HFFc6 (cell line): Measurements from ENCODE around the gene MMP25. TPM values are rescaled to one million over a fixed set of nuclear protein-coding genes. Genes with fewer than 3 reads are reported as not detected.
"Not testable (repeated sequence)": the region's sequence is repeated elsewhere in the genome, so short reads cannot be mapped to it uniquely, and the experiment has no call there.

Source experiments
- DNase-seq: peaks from one replicate; pipeline ENCODE4 v3.0.0-alpha.2; 2018
- H3K27ac Mint-ChIP-seq: 2 replicates; pipeline ENCODE4 v1.8.0; 2020; ENCODE audit warnings: mild to moderate bottlenecking, mixed read lengths
- H3K27me3 Mint-ChIP-seq: 2 replicates; pipeline ENCODE4 v1.8.0; 2021; ENCODE audit warnings: mild to moderate bottlenecking, moderate library complexity, mixed read lengths; ENCODE audit not compliant: insufficient read depth
- H3K36me3 Mint-ChIP-seq: 2 replicates; pipeline ENCODE4 v1.8.0; 2021; ENCODE audit warnings: low read depth, mixed read lengths
- H3K4me1 Mint-ChIP-seq: 2 replicates; pipeline ENCODE4 v1.8.0; 2020; ENCODE audit warnings: low read depth, mixed read lengths
- H3K4me3 Mint-ChIP-seq: 2 replicates; pipeline ENCODE4 v1.8.0; 2020; ENCODE audit warnings: mild to moderate bottlenecking, moderate library complexity, mixed read lengths
- H3K9me3 Mint-ChIP-seq: 2 replicates; pipeline ENCODE4 v1.8.0; 2020; ENCODE audit warnings: mild to moderate bottlenecking, mixed read lengths
- CTCF ChIP-seq: fragments of 200-600 bp; sonication (generic); IDR thresholded peaks from 2 replicates; pipeline ENCODE4 v1.5.0; 2021; ENCODE audit warnings: antibody characterized with exemption, mild to moderate bottlenecking
- total RNA-seq, 6 experiments: library from RNA; stranded (reverse); fragmentation: NEBNext Ultra II Directional; extraction: Animal tissue kit (Norgen Biotek cat#: 25700); gene quantifications; 2 replicates in 1 of 6; 3 replicates in 5 of 6; pipeline ENCODE4 v1.2.3, GENCODE V29; 2021

The MMP25 gene
- total RNA-seq, 6 experiments from 2014 or later, result 0.05 to 0.17 (median 0.07) TPM; not detected in 3

- Mint-ChIP-seq H3K9me3 (no peaks in the 10 kb centered on the region), H3K27me3 (peaks cover 39% of the 10 kb centered on the region), H3K4me1 (no peaks in the 10 kb centered on the region), H3K4me3 (no peak overlapping the region), H3K36me3 (no peaks in the 10 kb centered on the region), H3K27ac (no peak overlapping the region)
- DNase-seq, result no peak
- no peak for TF ChIP-seq CTCF
Observed at GRCh38 chr16:3073448-3073847, 27.1 kb downstream of the MMP25 start.

DNA sequence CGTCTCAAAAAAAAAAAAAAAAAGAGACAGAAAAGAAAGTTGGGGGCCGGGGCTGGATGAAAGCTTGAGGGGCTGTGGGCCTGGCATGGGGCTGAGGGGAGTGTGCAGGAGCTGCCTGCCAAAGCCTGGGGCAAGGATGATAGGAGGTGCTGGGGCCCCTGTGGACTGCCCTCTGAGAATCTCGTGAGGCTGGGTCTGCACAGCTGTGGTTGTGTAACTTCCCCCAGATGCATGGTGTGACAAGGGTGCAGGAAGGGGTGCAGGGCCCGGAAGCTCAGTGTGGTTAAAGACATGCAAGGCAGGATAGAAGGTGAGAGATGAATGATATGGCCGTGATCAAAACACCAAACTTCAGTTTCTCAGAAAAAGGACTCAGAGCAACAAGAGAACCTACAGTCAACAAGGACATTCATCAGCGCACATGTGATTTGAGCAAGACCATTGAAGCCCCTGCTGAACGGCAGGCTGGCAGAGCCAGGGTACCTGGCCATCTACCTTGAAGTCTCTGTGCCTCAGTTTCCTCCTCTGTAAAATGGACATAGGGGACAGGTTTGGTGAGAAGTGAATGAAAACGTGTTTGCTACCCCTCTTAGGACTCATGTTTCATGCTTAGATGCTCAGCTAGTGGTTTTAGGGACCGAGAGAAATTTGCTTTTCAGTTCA lies 28.6 kb downstream of the MMP25 start:
- no peaks in the 10 kb centered on the region for H3K36me3 Mint-ChIP-seq
- TF ChIP-seq CTCF, result no peak
- H3K27me3 Mint-ChIP-seq, result peaks cover 49% of the 10 kb centered on the region
- H3K4me3 Mint-ChIP-seq, result no peak overlapping the region
- no peaks in the 10 kb centered on the region for H3K9me3 Mint-ChIP-seq
- no peaks in the 10 kb centered on the region for H3K4me1 Mint-ChIP-seq
- no peak for DNase-seq
- H3K27ac Mint-ChIP-seq, result no peak overlapping the region

- no peak overlapping the region for H3K4me3 Mint-ChIP-seq
- TF ChIP-seq CTCF, result no peak
- DNase-seq, result no peak
- no peaks in the 10 kb centered on the region for H3K9me3 Mint-ChIP-seq
- H3K4me1 Mint-ChIP-seq, result no peaks in the 10 kb centered on the region
- peaks cover 53% of the 10 kb centered on the region for H3K27me3 Mint-ChIP-seq
- H3K27ac Mint-ChIP-seq, result no peak overlapping the region
- no peaks in the 10 kb centered on the region for H3K36me3 Mint-ChIP-seq
Observed at GRCh38 chr16:3075523-3075915, 29.2 kb downstream of the MMP25 start.

GRCh38 chr16:3075946-3076345 lies 29.6 kb downstream of the MMP25 start:
- H3K27me3 Mint-ChIP-seq, result peaks cover 57% of the 10 kb centered on the region

GRCh38 chr16:3076577-3076976 lies 30.2 kb downstream of the MMP25 start:
- Mint-ChIP-seq H3K9me3 (no peaks in the 10 kb centered on the region), H3K4me1 (no peaks in the 10 kb centered on the region), H3K27me3 (peaks cover 57% of the 10 kb centered on the region), H3K4me3 (no peak overlapping the region), H3K27ac (no peak overlapping the region), H3K36me3 (no peaks in the 10 kb centered on the region)
- DNase-seq, result no peak
- TF ChIP-seq CTCF, result no peak

More at GRCh38 chr16:3075946-3076345, 29.6 kb downstream of the MMP25 start:
- DNase-seq, H3K9me3 Mint-ChIP-seq, H3K36me3 Mint-ChIP-seq, H3K4me1 Mint-ChIP-seq, H3K4me3 Mint-ChIP-seq, H3K27ac Mint-ChIP-seq: not testable (repeated sequence)

- no peak overlapping the region for H3K4me3 Mint-ChIP-seq
- DNase-seq, result no peak
- H3K27me3 Mint-ChIP-seq, result peaks cover 46% of the 10 kb centered on the region
Observed at GRCh38 chr16:3080024-3080423, 33.7 kb downstream of the MMP25 start.

GRCh38 chr16:3081957-3082356 lies 35.6 kb downstream of the MMP25 start:
- not testable (repeated sequence) for DNase-seq, H3K9me3 Mint-ChIP-seq, H3K4me1 Mint-ChIP-seq, H3K27ac Mint-ChIP-seq, H3K4me3 Mint-ChIP-seq, H3K36me3 Mint-ChIP-seq
- peaks cover 40% of the 10 kb centered on the region for H3K27me3 Mint-ChIP-seq

More at GRCh38 chr16:3080024-3080423, 33.7 kb downstream of the MMP25 start:
- no peak overlapping the region for H3K27ac Mint-ChIP-seq
- H3K9me3 Mint-ChIP-seq, result no peaks in the 10 kb centered on the region
- no peaks in the 10 kb centered on the region for H3K36me3 Mint-ChIP-seq
- H3K4me1 Mint-ChIP-seq, result no peaks in the 10 kb centered on the region
- no peak for TF ChIP-seq CTCF

- peaks cover 37% of the 10 kb centered on the region for H3K27me3 Mint-ChIP-seq
- DNase-seq, H3K9me3 Mint-ChIP-seq, H3K4me1 Mint-ChIP-seq, H3K36me3 Mint-ChIP-seq, H3K4me3 Mint-ChIP-seq, H3K27ac Mint-ChIP-seq: not testable (repeated sequence)
Observed at GRCh38 chr16:3083408-3083807, 37.0 kb downstream of the MMP25 start.
